DMS153 (cell line): ENCODE results near the gene TNNT1.

Source experiments
- DNase-seq: peaks from one replicate; lab custom pipeline; 2025; lab: John Stamatoyannopoulos, UW

TNNT1 gene

DNA sequence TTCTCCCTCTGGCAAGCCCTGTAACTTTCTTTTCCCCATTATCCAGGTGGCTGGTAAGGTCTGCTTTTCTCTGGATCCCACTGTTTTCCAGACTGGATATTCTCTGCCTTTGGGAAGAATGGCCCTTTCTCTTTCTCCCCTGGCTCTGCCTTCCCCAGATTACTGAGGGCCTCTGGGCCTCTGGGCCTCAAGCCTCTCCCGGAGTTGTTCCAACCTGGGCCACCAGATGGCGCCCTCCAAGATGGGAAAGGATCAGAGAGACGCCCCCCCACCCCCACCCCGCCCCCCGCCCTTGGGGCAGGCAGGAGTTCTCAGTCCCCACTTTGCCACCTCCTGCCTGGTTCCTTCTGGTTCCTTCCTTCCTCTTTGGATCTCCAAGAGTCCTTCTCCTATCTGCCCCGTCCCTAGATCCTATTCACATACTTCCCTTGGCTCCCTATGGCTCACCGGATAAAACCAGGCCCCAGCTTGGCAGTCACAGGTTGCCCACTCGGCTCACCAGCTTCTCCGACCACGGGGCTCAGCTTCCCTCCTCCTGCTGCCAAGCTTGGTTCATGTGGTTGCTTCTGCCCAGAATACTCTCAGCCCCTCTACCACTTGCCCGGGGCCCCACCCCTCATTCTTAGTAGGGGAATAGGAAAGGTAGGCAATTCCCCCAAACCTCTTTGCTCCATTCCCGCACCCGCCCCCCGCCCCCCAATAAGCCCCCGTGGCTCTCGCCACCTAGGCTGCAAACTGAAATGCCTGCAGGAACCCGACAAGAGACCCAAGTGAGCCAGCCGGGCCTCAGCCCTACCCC is 60.3 kb downstream of the TNNT1 start:
- peak; percentile 25 for DNase-seq

DNA sequence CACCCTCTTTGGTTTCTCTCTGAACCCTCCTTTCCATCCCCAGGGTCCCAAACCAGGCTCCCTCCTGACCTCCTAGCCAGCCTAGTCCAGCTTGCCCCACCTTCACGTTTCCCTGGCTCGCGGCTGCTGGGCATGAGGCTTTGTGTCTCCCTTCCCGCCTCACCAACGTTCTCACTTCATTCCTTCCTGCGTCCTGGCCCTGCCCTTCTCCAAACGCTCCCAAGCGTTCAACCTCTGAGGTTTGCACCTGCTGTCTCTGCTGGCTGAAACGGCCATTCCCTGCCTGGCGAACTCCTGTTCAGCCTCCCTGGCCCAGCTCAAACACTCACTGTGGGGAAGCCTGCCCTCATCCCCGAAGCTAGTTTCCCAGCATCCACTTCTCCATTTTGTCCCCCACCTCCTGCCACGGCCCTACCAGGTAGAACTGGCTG is 61.0 kb downstream of the TNNT1 start:
- DNase-seq: peak; percentile 18

DNA sequence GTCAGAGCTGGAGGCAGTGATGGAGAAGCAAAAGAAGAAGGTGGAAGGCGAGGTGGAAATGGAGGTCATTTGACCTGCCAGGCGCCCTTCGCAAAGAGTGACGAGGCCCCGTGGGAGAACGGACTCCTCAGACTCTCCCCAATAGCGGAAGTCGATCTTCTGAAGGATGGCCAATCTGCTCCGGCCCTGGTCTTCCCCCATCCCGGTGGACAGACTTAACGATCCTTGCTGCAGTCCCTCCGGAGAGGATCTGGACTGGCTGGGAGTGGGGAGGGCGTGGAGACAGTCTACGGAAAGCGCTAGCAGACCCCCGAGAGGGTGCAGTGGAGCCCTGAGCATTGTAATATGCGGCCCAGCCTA is 61.5 kb downstream of the TNNT1 start:
- no peak for DNase-seq

DNA sequence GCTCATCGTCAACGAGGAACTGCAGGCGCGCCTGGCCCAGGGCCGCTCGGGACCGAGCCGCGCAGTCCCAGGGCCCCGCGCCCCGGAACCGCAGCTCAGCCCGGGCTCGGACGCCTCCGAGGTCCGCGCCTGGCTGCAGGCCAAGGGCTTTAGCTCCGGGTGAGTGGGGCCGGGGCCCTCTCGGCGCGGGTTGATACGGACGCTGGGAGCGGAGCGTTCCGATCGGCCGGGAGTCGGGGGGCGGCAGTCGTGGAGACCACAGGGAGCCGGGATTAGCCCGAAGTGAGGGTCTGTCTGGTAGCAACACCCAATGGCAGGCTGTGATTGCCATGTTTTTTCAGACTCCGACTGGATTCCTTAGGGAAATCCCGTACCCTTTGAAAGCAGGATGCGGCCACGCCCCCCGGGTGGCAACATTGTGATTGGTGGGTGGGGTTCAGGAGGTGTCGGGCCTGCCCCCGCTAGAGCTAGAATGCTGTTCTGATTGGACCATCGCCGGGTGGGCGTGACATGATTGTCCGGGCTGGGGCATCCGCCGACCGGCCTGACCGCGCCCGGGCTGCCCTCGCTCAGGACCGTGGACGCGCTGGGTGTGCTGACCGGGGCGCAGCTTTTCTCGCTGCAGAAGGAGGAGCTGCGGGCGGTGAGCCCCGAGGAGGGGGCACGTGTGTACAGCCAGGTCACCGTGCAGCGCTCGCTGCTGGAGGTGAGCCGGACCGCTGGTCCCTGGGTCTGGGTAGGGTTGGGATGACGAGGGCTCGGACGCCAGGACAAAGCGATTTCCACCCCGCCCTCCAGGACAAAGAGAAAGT is 62.1 kb downstream of the TNNT1 start:
- DNase-seq: peak; percentile 91

DNA sequence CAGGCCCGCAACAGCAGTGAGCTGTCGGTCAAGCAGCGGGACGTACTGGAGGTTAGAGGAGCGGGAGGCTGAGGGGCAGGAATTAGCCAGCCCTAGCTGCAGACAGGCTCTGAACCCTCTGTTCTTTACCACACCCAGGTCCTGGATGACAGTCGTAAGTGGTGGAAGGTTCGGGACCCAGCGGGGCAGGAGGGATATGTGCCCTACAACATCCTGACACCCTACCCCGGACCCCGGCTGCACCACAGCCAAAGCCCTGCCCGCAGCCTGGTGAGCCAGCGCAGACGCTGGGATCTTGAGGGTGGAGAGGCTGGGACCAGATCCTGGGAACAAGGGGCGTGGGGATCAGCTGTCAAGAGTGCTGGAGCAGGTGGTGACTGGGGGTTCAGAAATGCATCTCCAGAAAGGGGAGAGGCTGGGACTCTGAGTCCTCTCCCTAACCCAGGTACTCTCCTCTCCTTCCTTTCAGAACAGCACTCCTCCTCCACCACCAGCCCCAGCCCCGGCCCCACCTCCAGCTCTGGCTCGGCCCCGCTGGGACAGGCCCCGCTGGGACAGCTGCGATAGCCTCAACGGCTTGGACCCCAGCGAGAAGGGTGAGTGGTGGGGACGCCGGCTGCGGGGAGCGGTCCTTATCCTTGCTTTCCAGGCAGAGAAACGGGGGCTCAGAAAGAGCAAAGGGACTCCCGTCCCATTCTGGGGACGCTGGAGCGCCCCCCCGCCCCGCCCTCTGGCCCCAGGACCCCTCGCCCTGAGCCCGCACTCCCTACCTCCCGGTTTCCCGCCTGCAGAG is 62.9 kb downstream of the TNNT1 start:
- DNase-seq: no peak

DNA sequence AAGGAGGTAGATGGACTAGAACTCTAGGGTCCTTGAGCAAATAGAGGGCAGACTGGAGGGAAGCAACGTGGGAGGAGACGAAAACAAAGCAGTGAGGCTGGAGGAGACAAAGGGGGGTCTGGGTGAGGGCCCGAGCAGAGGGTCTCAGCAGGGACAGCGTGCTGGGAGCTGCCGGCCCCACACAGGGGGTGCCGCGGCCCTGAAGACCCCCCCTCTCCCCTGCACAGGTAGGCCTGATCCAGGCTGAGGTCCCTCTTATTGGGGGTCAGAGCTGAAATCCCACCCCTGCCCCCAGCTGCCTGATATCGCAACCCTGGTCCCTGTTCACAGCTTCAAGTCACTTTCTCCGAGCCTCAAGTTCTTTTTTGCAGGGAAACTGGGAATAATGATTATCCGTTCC is 64.6 kb downstream of the TNNT1 start:
- no peak for DNase-seq

DNA sequence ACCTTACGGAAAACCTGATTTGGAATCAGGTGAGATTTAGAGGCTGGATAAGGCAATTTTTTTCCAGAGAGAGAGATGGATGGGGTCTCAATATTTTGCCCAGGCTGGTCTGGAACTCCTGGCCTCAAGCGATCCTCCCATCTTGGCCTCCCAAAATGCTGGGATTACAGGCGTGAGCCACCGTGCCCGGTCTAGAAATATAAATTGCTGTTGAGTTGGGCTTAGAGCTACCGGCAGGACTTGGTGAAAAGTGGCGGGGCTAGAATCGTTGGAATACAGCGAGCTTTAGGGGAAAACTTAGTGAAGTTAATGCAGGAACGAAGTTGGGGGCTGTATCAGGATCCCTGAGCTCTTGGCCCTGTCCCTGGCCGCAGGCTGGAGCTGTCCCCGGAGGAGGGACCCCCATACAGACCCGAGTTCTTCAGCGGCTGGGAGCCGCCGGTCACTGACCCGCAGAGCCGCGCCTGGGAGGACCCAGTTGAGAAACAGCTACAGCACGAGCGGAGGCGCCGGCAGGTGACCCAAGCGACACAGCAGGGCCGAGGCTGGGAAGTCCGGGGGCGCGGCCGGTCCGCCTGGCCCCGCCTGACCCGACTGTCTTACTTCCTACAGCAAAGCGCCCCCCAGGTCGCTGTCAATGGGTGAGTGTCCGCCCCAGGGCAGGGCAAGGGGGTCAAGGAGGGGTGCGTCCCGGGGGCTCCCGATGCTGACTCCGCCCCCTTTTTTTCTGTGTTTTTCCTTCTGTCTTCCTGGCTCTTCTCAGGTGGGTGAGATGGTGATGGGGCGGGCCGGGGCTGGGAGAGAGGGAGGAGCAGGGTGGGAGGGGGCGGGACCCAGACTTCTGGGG is 65.8 kb downstream of the TNNT1 start:
- no peak for DNase-seq
